ENCODE data around the gene CD7. TPM values are rescaled to one million over a fixed set of nuclear protein-coding genes. Genes with fewer than 3 reads are reported as not detected.

CD7 gene
- total RNA-seq, 4 donors from 2014 or later = 3.0 to 4.4 (median 4.1) TPM

DNA sequence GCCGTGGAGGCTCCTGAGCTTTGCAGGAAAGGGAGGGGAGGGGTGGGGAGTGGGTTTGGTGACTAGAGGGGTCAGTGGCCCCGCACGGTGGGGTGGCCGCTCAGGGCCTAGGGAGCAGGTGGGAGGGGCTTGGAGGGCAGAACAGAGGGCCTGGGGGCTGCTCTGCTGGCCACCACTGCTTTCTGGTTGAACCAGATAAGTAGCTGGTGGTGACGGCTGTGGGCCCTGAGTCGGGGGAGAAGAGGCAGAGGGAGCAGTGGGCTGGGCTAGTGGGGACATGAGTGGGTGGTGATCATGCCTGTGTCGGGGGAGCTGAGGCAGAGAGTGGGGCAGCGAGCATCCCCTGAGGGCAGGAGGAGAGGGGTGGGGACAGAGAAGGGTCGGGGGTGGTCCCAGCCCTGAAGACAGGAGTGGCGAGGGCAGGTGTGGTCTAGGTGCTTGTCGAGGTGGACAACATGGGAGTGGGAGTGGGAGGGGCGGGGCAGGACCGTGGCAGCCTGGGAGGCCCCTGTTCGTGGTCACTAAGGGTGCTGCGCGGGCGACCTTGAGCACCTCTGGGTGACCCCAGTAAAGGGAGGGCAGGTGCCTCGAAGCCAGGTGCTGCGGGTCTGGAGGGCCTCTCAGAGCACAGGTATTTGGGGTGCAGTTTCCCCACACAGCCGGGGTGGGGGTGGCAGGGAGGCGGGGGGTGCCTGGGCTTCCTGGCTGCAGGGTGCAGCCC, 6.3 kb upstream of the CD7 start:
- H3K4me1 ChIP-seq = peaks cover 0 to 37% (median 6%) of the 10 kb centered on the region in 3 donors
- H3K27ac ChIP-seq = no peak overlapping the region
- intact Hi-C loops (cut with DNase I) = loop anchor here (5.0 kb wide), 1 partner anchor 86 kb away; no protein-coding TSS in a partner anchor
- no peaks in the 10 kb centered on the region for H3K36me3 ChIP-seq
- no peak for TF ChIP-seq CTCF (IDR thresholded peaks at IDR 0.05)
- no peak for TF ChIP-seq POLR2A (IDR thresholded peaks at IDR 0.05)
- no peak overlapping the region for H3K4me3 ChIP-seq
- DNase-seq = no peak
- H3K27me3 ChIP-seq = peaks cover 0 to 82% (median 0%) of the 10 kb centered on the region in 4 donors
- 69 to 72% methylated on average over 12 to 16 of the region's 21 CpGs for WGBS, 2 donors
- H3K9me3 ChIP-seq = no peaks in the 10 kb centered on the region

GRCh38 chr17:82322526-82323453, 5.4 kb upstream of the CD7 start:
- peaks cover 0 to 76% (median 0%) of the 10 kb centered on the region in 4 donors for H3K27me3 ChIP-seq
- DNase-seq = no peak
- H3K4me3 ChIP-seq = no peak overlapping the region
- H3K4me1 ChIP-seq = peaks cover 0 to 29% (median 6%) of the 10 kb centered on the region in 3 donors
- intact Hi-C loops (cut with DNase I) = loop anchor here (5.0 kb wide), 1 partner anchor 85 kb away; no protein-coding TSS in a partner anchor
- no peak overlapping the region for H3K27ac ChIP-seq
- H3K9me3 ChIP-seq = no peaks in the 10 kb centered on the region
- 67 to 93% methylated on average over 3 to 8 of the region's 28 CpGs for whole genome bisulfite sequencing, 2 donors
- TF ChIP-seq CTCF (IDR thresholded peaks at IDR 0.05) (no peak), POLR2A (IDR thresholded peaks at IDR 0.05) (no peak)
- H3K36me3 ChIP-seq = no peaks in the 10 kb centered on the region

DNA sequence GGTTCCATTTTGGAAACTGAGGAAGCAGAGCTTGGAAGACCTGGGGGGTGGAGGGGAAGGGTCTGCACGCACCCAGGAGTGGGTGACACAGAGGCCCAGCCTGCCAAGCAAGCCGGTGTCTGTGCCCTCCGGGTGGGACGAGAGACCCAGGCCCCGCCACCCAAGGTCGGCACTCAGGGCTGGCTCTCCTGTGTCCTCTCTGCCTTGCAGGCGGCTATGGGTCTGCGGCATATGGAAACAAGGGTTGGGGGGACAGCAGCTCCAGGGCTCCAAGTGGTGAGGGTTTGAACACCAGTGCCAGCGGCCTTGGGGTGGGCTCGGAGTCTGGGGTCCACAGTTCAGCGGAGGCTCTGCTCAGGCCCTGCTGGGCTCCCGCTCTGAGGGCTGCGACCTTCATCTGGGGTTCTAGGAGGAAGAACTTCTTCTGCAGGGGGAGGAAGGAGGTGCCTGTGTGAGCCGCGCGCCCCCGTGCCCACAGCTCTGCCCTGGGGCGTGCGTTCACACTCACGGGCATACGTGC, 4.6 kb upstream of the CD7 start:
- no peaks in the 10 kb centered on the region for H3K36me3 ChIP-seq
- H3K27ac ChIP-seq = no peak overlapping the region
- DNase-seq = no peak
- H3K4me1 ChIP-seq = peaks cover 0 to 21% (median 6%) of the 10 kb centered on the region in 3 donors
- no CpG with 5 or more reads among the region's 21 CpGs for WGBS, 2 donors
- peak overlapping the region in 1 of 4 donors; percentile 25 for H3K4me3 ChIP-seq
- H3K9me3 ChIP-seq = no peaks in the 10 kb centered on the region
- no peak for TF ChIP-seq CTCF (IDR thresholded peaks at IDR 0.05)
- no peak for TF ChIP-seq POLR2A (IDR thresholded peaks at IDR 0.05)
- intact Hi-C loops (cut with DNase I) = loop anchor here (5.0 kb wide), 1 partner anchor 85 kb away; no protein-coding TSS in a partner anchor
- peaks cover 0 to 76% (median 0%) of the 10 kb centered on the region in 4 donors for H3K27me3 ChIP-seq

DNA sequence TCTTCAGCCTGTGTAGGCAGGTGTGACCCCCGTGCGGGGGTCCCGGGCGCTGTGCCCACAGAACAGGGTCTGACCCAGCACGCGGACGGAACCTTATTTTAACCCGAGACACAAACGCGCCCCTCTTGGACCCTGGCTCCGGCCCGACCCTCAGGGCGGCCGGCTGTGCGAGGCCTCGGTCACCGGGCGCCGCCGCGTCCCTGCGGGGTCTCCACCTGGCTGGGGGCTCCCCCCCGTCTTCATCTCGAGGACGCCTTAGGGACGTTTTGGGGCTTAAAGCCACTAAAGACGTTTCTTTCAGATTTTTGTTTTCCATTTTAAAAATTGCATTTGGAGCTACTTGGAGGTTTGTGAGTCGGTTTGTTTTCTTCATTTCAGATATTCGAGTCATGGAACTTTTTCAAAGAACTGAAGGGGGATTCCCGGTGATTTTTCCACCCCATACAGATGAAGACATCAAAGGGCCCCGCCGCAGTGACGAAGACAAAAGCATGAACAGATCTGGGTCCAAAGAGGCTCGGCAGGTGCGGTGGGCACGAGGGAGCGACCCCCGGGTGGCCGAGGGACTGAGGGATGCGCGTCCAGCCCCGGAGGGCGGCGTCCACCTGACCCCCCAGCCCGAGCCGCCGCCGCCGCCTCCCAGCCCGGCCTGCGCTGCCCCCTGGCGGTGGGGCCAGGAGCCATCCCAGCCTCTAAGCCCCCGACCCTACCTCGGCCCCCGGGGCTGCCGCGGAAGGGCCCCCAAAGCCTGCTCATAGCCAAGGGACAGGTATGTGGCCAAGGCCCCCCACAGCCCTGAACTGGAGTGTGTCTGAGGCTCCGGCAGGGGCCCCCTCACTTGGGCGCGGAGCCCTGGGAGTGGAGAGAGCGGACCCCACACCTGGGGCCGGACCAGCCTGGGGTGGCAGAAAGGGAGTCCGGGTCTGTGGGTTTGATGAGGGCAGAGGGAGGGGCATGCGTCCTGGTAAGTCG, 3.8 kb upstream of the CD7 start:
- Histone ChIP-seq H3K27ac (no peak overlapping the region), H3K4me3 (peak overlapping the region in 2 of 4 donors; percentile 25 to 29), H3K36me3 (no peaks in the 10 kb centered on the region), H3K9me3 (no peaks in the 10 kb centered on the region), H3K4me1 (peaks cover 0 to 27% (median 6%) of the 10 kb centered on the region in 3 donors), H3K27me3 (peaks cover 0 to 76% (median 0%) of the 10 kb centered on the region in 4 donors)
- TF ChIP-seq CTCF (IDR thresholded peaks at IDR 0.05) = peak; percentile 89 to 98 (median 94)
- TF ChIP-seq POLR2A (IDR thresholded peaks at IDR 0.05) = no peak
- intact Hi-C loops (cut with DNase I) = loop anchor here (5.0 kb wide), 1 partner anchor 84 kb away; no protein-coding TSS in a partner anchor
- 44 to 56% methylated on average over 20 to 31 of the region's 65 CpGs for whole genome bisulfite sequencing, 2 donors
- no peak for DNase-seq

All from esophagus squamous epithelium (tissue), 5 donors.